HL-60 (cell line): ENCODE data around the gene RUNX3.

Source experiments
- DNase-seq, 2 experiments: peaks; one replicate each; pipeline ENCODE4 v3.0.0-alpha.2; 2010 to 2020; ENCODE audit warnings: low read depth in 1 of 2, low spot score in 1 of 2
- H3K27ac ChIP-seq: fragments of 250-450 bp; sonication (Bioruptor Pico); replicated peaks from 2 replicates; pipeline ENCODE4 v1.5.1; 2020; ENCODE audit warnings: mild to moderate bottlenecking, moderate library complexity
- H3K27me3 ChIP-seq: fragments of 250-450 bp; sonication (Bioruptor Pico); 2 replicates; pipeline ENCODE4 v1.5.1; 2021; ENCODE audit warnings: mild to moderate bottlenecking, moderate library complexity; ENCODE audit not compliant: insufficient read depth, poor library complexity, severe bottlenecking
- H3K4me3 ChIP-seq: replicated peaks from 2 replicates; pipeline ENCODE4 v1.5.1; 2011; ENCODE audit warnings: mild to moderate bottlenecking, control low read depth, low read length; ENCODE audit not compliant: insufficient read depth
- CTCF ChIP-seq: IDR thresholded peaks from one replicate; pipeline ENCODE4 v1.5.1; 2011; ENCODE audit warnings: low read length, control low read depth, inconsistent platforms; ENCODE audit not compliant: insufficient read depth
- GABPA ChIP-seq: IDR thresholded peaks from 2 replicates; pipeline ENCODE4 v1.6.1; 2012; ENCODE audit warnings: low read depth
- POLR2AphosphoS5 ChIP-seq: IDR thresholded peaks from 2 replicates; pipeline ENCODE4 v1.6.1; 2012; ENCODE audit warnings: low read depth
- SPI1 ChIP-seq: IDR thresholded peaks from 2 replicates; pipeline ENCODE4 v1.6.1; 2012; ENCODE audit warnings: low read depth, mild to moderate bottlenecking, borderline replicate concordance
- TF ChIP-seq, protein P1 (sequence below): IDR thresholded peaks from 2 replicates; pipeline ENCODE4 v1.6.1; 2012; ENCODE audit warnings: low read depth; ENCODE audit not compliant: insufficient replicate concordance

RUNX3 gene

GRCh38 chr1:24903955-24904730 is 25.9 kb downstream of the RUNX3 start:
- TF ChIP-seq, protein P1, sequence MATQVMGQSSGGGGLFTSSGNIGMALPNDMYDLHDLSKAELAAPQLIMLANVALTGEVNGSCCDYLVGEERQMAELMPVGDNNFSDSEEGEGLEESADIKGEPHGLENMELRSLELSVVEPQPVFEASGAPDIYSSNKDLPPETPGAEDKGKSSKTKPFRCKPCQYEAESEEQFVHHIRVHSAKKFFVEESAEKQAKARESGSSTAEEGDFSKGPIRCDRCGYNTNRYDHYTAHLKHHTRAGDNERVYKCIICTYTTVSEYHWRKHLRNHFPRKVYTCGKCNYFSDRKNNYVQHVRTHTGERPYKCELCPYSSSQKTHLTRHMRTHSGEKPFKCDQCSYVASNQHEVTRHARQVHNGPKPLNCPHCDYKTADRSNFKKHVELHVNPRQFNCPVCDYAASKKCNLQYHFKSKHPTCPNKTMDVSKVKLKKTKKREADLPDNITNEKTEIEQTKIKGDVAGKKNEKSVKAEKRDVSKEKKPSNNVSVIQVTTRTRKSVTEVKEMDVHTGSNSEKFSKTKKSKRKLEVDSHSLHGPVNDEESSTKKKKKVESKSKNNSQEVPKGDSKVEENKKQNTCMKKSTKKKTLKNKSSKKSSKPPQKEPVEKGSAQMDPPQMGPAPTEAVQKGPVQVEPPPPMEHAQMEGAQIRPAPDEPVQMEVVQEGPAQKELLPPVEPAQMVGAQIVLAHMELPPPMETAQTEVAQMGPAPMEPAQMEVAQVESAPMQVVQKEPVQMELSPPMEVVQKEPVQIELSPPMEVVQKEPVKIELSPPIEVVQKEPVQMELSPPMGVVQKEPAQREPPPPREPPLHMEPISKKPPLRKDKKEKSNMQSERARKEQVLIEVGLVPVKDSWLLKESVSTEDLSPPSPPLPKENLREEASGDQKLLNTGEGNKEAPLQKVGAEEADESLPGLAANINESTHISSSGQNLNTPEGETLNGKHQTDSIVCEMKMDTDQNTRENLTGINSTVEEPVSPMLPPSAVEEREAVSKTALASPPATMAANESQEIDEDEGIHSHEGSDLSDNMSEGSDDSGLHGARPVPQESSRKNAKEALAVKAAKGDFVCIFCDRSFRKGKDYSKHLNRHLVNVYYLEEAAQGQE: no peak
- TF ChIP-seq POLR2AphosphoS5: no peak; the same call in 1 of the 2 replicates
- no peak overlapping the region for H3K4me3 ChIP-seq
- DNase-seq: no peak
- no peaks in the 10 kb centered on the region for H3K27me3 ChIP-seq
- no peak overlapping the region for H3K27ac ChIP-seq

GRCh38 chr1:24903560-24903954 is 26.5 kb downstream of the RUNX3 start:
- no peaks in the 10 kb centered on the region for H3K27me3 ChIP-seq
- peak; percentile 30; the same call in 1 of the 2 replicates for TF ChIP-seq POLR2AphosphoS5
- TF ChIP-seq, protein P1: no peak
- DNase-seq: no peak
- H3K4me3 ChIP-seq: no peak overlapping the region
- no peak overlapping the region for H3K27ac ChIP-seq

DNA sequence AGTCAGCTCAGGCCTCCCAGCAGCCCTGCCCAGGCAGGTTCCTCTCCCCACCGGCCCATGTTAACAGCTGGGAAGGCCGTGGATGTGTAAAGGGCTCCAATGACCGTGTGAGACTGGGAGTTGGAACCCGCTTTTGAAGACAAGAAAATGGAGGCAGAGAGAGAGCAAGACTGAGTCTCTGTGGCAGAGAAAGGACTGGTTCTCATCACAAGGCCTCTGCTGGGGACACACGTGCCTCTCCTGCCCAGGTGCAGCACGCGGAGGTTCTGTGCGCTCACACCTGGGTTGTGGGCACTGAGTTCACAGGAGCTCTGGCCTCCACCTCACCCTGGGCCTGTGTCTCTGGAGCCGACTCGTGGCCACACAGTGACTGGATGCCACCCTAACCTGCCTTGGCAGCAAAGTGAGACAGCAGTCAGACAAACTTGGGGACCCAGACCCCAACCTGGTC is 27.0 kb downstream of the RUNX3 start:
- DNase-seq: no peak

More for the DNA sequence above, 27.0 kb downstream of the RUNX3 start:
- Histone ChIP-seq H3K27me3 (no peaks in the 10 kb centered on the region), H3K4me3 (no peak overlapping the region), H3K27ac (no peak overlapping the region)
- TF ChIP-seq POLR2AphosphoS5 (no peak), SPI1 (no peak), CTCF (no peak), GABPA (no peak)
- TF ChIP-seq, protein P1: no peak
